ENCODE results near the gene SPATA31E1. TPM values are rescaled to one million over a fixed set of nuclear protein-coding genes. Genes with fewer than 3 reads are reported as not detected.

Gene SPATA31E1
- polyA plus RNA-seq (2012; rRNA removed) = not detected in 2 replicates
- not detected in 2 replicates for polyA plus RNA-seq (2012; cell fraction: cytosol; rRNA removed)
- polyA plus RNA-seq (2012; cell fraction: nucleus; rRNA removed) = not detected in 2 replicates

DNA sequence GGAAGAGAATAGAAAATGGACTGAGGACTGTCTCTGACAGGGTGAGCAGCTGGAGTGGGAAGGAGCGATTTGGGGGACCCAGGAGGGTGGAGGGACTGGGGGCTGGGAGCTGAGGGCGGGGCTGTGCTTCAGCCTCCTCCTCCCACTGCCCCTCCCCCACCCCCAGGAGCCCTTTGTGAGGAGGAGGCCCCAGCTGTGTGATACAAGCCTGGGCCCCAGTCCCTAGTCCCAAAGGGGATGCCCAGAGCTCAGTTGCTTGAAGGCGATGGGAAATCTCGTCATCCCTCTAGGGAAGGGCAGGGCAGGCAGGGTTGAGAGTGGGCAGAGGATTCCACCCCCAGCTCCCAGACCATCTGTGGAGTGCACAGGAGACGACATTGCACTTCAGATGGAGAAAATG, at the start of gene SPATA31E1:
TSS of gene SPATA31E1 (plus strand) at position 251 of the 400 bp plus-strand sequence. CDS start at position 266, 15 bp downstream.
- Histone ChIP-seq H2AFZ (ENCODE audit: low read depth) (no peak within 1 kb of the TSS), H3F3A (replicated peaks; ENCODE audit: insufficient read depth) (no peaks in the 10 kb centered on the region), H3K4me2 (no peak within 1 kb of the TSS), H3K79me2 (ENCODE audit: insufficient read depth) (no peaks in the 10 kb centered on the region), H3K4me3 (ENCODE audit: low read depth in 2 of 2, low read length in 1 of 2) (no peak within 1 kb of the TSS), H3K27me3 (ENCODE audit: insufficient read depth) (no peaks in the 10 kb centered on the region), H3K4me1 (ENCODE audit: control insufficient read depth in 1 of 2, insufficient read depth in 2 of 2, low read depth in 1 of 2, low read length in 1 of 2) (peaks cover 0 to 2% of the 10 kb centered on the region in 2 experiments; a peak in 1 of 4 replicates), H3K27ac (ENCODE audit: low read depth in 2 of 2, low read length in 1 of 2) (no peak within 1 kb of the TSS), H3K36me3 (replicated peaks in 1 of 2; ENCODE audit: control insufficient read depth in 1 of 2, insufficient read depth in 2 of 2, low read length in 1 of 2) (no peaks in the 10 kb centered on the region), H3K9me2 (no peaks in the 10 kb centered on the region), H3K9ac (no peak within 1 kb of the TSS), H3K9me3 (no peaks in the 10 kb centered on the region), H4K20me1 (ENCODE audit: insufficient read depth) (no peaks in the 10 kb centered on the region)
- TF ChIP-seq, protein P1, sequence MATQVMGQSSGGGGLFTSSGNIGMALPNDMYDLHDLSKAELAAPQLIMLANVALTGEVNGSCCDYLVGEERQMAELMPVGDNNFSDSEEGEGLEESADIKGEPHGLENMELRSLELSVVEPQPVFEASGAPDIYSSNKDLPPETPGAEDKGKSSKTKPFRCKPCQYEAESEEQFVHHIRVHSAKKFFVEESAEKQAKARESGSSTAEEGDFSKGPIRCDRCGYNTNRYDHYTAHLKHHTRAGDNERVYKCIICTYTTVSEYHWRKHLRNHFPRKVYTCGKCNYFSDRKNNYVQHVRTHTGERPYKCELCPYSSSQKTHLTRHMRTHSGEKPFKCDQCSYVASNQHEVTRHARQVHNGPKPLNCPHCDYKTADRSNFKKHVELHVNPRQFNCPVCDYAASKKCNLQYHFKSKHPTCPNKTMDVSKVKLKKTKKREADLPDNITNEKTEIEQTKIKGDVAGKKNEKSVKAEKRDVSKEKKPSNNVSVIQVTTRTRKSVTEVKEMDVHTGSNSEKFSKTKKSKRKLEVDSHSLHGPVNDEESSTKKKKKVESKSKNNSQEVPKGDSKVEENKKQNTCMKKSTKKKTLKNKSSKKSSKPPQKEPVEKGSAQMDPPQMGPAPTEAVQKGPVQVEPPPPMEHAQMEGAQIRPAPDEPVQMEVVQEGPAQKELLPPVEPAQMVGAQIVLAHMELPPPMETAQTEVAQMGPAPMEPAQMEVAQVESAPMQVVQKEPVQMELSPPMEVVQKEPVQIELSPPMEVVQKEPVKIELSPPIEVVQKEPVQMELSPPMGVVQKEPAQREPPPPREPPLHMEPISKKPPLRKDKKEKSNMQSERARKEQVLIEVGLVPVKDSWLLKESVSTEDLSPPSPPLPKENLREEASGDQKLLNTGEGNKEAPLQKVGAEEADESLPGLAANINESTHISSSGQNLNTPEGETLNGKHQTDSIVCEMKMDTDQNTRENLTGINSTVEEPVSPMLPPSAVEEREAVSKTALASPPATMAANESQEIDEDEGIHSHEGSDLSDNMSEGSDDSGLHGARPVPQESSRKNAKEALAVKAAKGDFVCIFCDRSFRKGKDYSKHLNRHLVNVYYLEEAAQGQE (IDR thresholded peaks at IDR 0.05; ENCODE audit: low read depth, low read length) = no peak
- TF ChIP-seq RXRA (IDR thresholded peaks at IDR 0.05; ENCODE audit: borderline replicate concordance, low read depth) (no peak), GATA2 (CRISPR knock-in tag; IDR thresholded peaks at IDR 0.05) (no peak), GABPA (IDR thresholded peaks at IDR 0.05; ENCODE audit: low read depth) (no peak), YY1 (IDR thresholded peaks at IDR 0.05; ENCODE audit: low read depth) (no peak)
- TF ChIP-seq, protein P2, sequence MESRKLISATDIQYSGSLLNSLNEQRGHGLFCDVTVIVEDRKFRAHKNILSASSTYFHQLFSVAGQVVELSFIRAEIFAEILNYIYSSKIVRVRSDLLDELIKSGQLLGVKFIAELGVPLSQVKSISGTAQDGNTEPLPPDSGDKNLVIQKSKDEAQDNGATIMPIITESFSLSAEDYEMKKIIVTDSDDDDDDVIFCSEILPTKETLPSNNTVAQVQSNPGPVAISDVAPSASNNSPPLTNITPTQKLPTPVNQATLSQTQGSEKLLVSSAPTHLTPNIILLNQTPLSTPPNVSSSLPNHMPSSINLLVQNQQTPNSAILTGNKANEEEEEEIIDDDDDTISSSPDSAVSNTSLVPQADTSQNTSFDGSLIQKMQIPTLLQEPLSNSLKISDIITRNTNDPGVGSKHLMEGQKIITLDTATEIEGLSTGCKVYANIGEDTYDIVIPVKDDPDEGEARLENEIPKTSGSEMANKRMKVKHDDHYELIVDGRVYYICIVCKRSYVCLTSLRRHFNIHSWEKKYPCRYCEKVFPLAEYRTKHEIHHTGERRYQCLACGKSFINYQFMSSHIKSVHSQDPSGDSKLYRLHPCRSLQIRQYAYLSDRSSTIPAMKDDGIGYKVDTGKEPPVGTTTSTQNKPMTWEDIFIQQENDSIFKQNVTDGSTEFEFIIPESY (IDR thresholded peaks at IDR 0.05; ENCODE audit: borderline replicate concordance, low read depth) = no peak
- TF ChIP-seq, protein P3, sequence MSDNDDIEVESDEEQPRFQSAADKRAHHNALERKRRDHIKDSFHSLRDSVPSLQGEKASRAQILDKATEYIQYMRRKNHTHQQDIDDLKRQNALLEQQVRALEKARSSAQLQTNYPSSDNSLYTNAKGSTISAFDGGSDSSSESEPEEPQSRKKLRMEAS (IDR thresholded peaks at IDR 0.05; ENCODE audit: low read depth) = no peak
- ChIA-PET POLR2A (no interaction called here), CTCF (interaction anchor here (0.7 kb wide), 1 partner anchor 10 kb away, joined by 4 read pairs; no protein-coding TSS in a partner anchor)
- WGBS (ENCODE audit: low lambda C conversion rate) = 39% methylated on average over 5 of the region's 5 CpGs
- no peak for DNase-seq

DNA sequence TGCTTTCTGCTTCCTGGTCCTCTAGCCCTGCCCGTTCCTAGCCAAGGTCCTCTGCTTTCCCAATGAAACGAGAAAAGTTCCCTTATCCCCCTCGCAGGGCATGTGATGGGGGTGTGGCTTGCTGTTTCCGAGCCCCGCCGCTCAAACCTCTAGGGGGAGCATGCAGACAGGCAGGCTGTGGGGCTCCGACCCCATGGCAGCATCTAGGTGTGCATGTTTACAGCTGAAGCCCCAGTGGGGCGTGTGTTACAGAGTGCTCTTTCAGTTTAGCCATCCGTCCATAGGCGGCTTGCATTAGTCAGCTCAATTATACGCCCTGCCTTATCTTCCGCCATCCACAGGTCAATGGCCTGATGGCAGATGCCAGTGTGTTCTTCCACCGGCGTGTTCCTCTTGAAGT, 48.3 kb upstream of the SPATA31E1 start:
- TF ChIP-seq MXI1 (IDR thresholded peaks at IDR 0.05; ENCODE audit: low read depth, low read length) (no peak), ELF1 (IDR thresholded peaks at IDR 0.05) (no peak), TCF12 (IDR thresholded peaks at IDR 0.05) (no peak), EP300 (IDR thresholded peaks at IDR 0.05; ENCODE audit: borderline replicate concordance in 1 of 2, low read depth in 1 of 2, low read length in 1 of 2) (no peak), GABPA (IDR thresholded peaks at IDR 0.05; ENCODE audit: low read depth) (no peak), TAF1 (IDR thresholded peaks at IDR 0.05; ENCODE audit: borderline replicate concordance, low read depth, low read length) (no peak), SMC3 (IDR thresholded peaks at IDR 0.05; ENCODE audit: low read depth, low read length) (no peak), TEAD4 (IDR thresholded peaks at IDR 0.05; ENCODE audit: borderline replicate concordance, insufficient read depth) (no peak), FOXM1 (IDR thresholded peaks at IDR 0.05; ENCODE audit: low read depth) (no peak)
- TF ChIP-seq, protein P4, sequence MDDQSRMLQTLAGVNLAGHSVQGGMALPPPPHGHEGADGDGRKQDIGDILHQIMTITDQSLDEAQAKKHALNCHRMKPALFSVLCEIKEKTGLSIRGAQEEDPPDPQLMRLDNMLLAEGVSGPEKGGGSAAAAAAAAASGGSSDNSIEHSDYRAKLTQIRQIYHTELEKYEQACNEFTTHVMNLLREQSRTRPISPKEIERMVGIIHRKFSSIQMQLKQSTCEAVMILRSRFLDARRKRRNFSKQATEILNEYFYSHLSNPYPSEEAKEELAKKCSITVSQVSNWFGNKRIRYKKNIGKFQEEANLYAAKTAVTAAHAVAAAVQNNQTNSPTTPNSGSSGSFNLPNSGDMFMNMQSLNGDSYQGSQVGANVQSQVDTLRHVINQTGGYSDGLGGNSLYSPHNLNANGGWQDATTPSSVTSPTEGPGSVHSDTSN (IDR thresholded peaks at IDR 0.05) = no peak
- TF ChIP-seq, protein P5, sequence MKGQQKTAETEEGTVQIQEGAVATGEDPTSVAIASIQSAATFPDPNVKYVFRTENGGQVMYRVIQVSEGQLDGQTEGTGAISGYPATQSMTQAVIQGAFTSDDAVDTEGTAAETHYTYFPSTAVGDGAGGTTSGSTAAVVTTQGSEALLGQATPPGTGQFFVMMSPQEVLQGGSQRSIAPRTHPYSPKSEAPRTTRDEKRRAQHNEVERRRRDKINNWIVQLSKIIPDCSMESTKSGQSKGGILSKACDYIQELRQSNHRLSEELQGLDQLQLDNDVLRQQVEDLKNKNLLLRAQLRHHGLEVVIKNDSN (IDR thresholded peaks at IDR 0.05; ENCODE audit: borderline replicate concordance, low read depth) = no peak
- TF ChIP-seq, protein P6, sequence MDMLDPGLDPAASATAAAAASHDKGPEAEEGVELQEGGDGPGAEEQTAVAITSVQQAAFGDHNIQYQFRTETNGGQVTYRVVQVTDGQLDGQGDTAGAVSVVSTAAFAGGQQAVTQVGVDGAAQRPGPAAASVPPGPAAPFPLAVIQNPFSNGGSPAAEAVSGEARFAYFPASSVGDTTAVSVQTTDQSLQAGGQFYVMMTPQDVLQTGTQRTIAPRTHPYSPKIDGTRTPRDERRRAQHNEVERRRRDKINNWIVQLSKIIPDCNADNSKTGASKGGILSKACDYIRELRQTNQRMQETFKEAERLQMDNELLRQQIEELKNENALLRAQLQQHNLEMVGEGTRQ (IDR thresholded peaks at IDR 0.05; ENCODE audit: borderline replicate concordance, low read depth, low read length) = no peak
- no peak overlapping the region for H3K27ac ChIP-seq (ENCODE audit: low read depth in 2 of 2, low read length in 1 of 2)
- H3K9me2 ChIP-seq = no peaks in the 10 kb centered on the region
- WGBS (ENCODE audit: low lambda C conversion rate) = 61% methylated on average over 12 of the region's 14 CpGs
- H3K9me3 ChIP-seq = no peaks in the 10 kb centered on the region
- CTCF ChIA-PET = interaction anchor here (1.5 kb wide), 1 partner anchor 137 kb away, joined by 3 read pairs; no protein-coding TSS in a partner anchor
- H3K4me3 ChIP-seq (ENCODE audit: low read depth in 2 of 2, low read length in 1 of 2) = no peak overlapping the region
- no peak for DNase-seq
- no peaks in the 10 kb centered on the region for H3K4me1 ChIP-seq (ENCODE audit: control insufficient read depth in 1 of 2, insufficient read depth in 2 of 2, low read depth in 1 of 2, low read length in 1 of 2)
- H3K9ac ChIP-seq = no peak overlapping the region
- no peak overlapping the region for H3K4me2 ChIP-seq
- no peaks in the 10 kb centered on the region for H3K79me2 ChIP-seq (ENCODE audit: insufficient read depth)
- H4K20me1 ChIP-seq (ENCODE audit: insufficient read depth) = no peaks in the 10 kb centered on the region
- POLR2A ChIA-PET = no interaction called here
- no peaks in the 10 kb centered on the region for H3K36me3 ChIP-seq (replicated peaks in 1 of 2; ENCODE audit: control insufficient read depth in 1 of 2, insufficient read depth in 2 of 2, low read length in 1 of 2)
- H2AFZ ChIP-seq (ENCODE audit: low read depth) = no peak overlapping the region
- H3K27me3 ChIP-seq (ENCODE audit: insufficient read depth) = no peaks in the 10 kb centered on the region
- no peaks in the 10 kb centered on the region for H3F3A ChIP-seq (replicated peaks; ENCODE audit: insufficient read depth)
